Skin of body (tissue), 2 donors: ENCODE measurements around the gene ATXN1. TPM values are rescaled to one million over a fixed set of nuclear protein-coding genes. Genes with fewer than 3 reads are reported as not detected.
"Not testable (repeated sequence)": the region's sequence is repeated elsewhere in the genome, so short reads cannot be mapped to it uniquely, and the experiment has no call there.

Source experiments
- DNase-seq: peaks from one replicate; lab custom pipeline; 2025; lab: John Stamatoyannopoulos, UW
- total RNA-seq: library from RNA; depleted of rRNA; stranded (reverse); fragments of >200 nt; gene quantifications from one replicate; pipeline ENCODE4 v1.2.3, GENCODE V29; 2014

Gene ATXN1
- total RNA-seq, 1 donor from 2014 or later, result 52.6 TPM

DNA sequence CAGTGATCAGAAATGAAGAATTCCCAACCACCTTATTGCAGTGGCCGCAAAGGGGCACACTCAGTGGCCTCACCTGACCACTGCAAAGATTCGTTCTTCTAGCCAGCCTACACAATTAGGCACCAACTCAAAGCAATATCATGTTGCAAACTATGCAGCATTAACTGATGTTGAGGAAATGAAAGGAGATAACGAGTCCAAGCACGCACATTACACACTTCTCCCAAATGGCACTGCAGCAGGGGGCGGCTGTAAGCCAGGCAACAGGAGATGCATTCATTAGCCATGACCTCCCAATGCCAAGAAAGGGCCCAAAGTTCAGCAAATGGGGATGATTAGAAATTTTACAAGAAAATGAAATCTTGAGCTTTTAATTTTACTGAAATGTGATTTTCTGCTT lies 39.3 kb downstream of the ATXN1 start:
- no peak for DNase-seq

DNA sequence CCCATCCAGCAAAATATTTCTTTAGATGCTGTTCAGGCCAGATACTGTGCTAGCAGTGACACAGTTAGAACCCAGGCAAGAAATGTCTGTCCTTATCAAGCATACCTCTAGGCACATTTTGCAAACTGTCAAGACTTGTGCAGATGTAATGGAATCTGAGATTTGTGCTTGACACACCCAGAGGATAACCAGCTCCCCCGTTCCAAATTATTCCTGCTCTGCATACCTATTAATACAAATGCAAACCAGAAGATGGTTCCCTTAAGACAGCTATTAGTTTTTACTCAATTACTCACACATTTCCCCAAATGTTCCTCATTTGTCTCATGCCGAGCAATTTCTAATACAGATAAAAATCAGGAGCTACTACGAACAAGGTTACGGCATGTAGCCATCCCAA lies 40.4 kb downstream of the ATXN1 start:
- no peak for DNase-seq

DNA sequence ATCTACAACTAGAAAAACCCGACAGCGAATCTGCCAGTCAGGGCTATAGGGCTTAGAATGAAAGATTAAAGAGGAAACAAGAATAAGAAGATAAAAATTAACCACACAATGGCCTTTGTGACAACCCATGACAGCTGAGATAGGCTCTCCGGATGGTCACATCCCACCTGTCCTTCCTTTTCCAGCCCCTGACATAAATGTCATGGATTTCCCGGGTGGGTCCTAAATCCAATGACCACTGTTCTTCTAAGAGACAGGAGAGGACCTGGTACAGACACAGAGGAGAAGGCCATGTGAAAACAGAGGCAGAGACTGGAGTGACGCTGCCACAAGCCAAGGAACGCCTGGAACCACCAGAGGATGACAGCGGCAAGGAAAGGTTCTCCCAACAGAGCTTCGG lies 41.8 kb downstream of the ATXN1 start:
- no peak for DNase-seq

DNA sequence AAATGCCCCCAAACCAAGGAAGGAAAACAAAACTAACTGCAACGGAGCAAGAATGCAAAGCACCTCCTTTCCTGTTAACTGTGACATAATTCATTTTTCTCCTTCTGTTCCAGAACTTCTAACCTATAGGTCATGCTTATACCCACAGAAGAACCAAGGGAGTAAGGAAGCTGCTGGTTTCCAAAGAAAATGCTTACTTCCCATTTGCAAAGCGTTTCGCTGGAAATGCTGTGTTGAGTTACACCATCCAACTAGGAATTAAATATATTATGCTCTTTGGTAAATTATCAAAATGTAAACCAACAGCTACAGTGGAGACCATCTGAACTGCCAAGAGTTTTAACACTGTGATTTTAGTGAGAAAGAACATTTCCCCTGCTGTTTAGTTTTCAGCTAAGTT lies 42.9 kb downstream of the ATXN1 start:
- DNase-seq, result no peak

DNA sequence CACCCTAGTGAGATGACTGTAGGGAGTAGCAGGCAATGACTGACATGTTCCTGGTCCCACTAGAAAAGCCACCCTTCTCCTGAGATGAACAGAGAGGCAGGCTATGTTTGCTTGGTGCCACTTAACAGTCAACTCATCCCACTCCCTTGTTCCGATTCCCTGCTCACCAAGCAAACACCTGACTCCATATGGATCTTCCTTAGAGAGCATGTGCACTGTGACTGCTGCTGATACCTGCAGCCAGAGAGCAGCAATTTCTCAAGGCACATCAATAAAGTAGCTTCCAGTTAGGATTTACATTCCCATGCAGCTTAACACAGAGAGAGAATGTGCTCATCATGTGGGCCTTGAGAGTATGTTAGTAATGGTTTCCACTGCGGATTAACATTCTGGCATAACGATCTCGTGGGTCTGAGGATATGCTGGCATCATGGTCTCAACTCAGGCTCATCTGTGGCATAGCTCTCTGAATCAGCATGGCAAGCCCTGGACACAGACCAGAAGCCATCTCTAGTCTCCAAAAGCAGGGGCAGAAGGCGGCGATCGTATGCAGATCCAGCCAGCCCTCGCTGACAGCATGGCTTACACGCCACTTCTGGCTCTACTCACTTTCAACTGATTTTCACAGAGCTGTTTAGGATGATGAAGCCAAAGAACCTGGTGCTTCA lies 43.9 kb downstream of the ATXN1 start:
- DNase-seq, result no peak

DNA sequence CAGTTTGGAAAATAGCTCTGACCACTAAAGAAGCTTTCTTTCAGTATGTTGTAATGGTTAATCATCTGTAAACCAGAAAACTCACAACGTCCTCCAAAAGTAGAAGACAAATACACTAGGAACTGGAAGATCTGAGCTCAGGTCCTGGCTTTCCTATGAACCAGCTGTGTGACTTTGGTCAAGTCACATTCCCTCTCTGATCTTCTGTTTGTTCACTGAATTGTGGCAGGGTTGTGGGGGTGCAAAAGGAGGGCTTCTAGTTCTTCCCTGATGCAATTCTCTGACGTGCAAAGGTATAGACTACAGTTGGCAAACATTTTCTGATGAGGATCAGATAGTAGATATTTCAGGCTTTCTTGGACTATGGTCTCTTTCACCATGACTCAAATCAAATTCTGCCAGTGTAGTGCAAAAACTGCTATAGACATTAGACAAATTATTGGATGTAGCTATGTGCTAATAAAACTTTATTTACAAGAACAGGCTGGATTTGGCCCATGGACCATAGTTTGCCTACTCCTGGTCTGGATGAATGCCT lies 44.9 kb downstream of the ATXN1 start:
- no peak for DNase-seq

DNA sequence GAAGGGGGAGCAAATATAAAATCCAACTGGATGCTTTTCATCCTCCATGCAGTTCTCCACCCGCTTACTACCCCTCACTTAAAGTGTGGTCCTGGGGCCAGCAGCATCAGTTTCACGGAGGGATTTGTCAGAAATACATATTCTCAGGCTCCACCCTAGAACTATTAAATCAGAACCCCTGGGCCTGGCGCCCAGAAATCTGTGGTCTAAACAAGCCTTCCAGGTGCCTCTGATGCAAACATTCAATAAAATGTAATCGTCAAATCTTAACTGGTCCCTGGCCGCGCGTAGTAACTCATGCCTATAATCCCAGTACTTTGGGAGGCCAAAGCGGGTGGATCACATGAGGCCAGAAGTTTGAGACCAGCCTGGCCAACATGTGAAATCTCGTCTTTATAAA lies 47.7 kb downstream of the ATXN1 start:
- no peak for DNase-seq

DNA sequence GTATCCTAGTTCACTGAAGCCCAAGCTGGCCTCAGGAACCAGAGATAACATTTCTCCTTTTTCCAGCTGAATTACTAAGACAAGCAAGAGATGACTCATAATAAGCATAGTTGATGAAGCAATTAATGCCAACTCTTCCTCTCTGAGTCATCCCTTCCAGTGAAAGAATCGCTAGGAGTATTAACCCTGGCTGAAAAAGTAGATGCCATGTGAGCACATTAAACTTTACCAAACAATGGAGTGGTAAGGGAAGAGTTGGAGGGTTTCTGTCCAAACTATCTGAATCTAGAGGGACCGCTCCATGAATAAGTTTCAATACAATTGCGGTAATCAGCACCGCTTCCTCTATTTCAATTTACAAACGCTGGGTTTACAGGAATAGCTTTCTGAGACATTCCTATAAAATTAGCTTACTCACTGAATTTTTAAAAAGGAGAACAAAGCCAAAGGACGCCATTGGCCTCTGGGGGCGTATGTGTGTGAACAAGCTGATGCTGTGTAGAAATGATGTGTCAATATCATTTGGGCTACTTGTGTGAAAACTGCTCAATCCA lies 48.3 kb downstream of the ATXN1 start:
- DNase-seq, result no peak

DNA sequence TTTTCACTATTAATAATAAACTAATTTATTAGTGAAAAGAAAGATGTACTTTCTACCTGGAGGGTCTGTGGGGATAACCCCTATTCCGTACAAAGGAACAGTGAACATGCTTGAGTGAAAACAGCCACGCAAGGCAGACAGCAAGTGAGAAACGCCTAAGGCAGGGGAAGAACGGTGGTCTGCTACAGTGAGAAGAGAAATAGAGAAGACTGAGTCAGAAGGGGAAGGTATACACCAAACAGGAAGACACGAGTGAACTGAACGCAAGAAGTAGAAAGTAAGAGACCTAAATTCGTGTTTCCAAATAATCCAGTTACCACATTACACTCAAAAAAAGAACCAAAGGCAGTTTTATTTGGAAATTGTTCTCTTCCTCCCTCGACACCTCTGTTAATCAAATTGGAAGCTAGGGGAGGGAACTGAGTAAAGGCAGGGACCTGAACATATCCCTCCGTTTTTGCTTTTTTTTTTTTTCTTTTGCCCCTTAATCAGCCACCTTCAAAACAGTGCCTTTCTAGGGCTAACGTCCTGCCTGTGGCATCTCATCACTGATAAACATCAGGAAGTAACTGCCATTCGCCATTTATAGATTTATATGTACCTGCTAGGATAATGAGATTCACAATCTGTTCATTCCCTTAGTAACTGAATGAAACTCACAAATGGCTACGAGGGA lies 48.9 kb downstream of the ATXN1 start:
- no peak for DNase-seq

DNA sequence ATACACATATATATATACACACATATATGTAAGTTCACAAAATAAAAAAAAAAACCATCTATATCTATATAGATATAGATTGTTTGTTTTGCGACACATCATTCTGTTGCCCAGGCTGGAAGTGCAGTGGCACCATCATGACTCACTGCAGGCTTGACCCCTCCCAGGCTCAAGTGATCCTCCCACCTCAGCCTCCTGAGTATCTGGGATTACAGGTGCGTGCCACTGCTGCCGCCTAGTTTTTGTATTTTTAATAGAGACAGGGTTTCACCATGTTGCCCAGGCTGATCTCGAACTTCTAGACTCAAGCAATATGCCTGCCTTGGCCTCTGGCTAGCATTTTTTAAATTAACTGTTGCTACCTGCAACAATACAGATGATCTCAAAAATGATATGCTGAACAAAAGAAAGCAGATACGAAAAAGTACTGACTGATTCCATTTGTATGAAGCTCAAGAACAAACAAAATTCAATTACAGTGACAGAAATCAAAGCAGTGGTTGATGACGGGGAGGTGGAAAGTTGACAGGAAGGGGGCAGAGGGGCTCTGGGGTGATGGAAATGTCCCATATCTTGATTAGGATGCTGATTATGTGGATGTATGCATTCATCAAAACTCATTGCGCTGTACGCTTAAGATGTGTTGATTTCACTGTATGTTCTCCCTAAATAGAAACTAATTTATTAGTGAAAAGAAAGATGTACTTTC lies 49.6 kb downstream of the ATXN1 start:
- DNase-seq, result no peak

DNA sequence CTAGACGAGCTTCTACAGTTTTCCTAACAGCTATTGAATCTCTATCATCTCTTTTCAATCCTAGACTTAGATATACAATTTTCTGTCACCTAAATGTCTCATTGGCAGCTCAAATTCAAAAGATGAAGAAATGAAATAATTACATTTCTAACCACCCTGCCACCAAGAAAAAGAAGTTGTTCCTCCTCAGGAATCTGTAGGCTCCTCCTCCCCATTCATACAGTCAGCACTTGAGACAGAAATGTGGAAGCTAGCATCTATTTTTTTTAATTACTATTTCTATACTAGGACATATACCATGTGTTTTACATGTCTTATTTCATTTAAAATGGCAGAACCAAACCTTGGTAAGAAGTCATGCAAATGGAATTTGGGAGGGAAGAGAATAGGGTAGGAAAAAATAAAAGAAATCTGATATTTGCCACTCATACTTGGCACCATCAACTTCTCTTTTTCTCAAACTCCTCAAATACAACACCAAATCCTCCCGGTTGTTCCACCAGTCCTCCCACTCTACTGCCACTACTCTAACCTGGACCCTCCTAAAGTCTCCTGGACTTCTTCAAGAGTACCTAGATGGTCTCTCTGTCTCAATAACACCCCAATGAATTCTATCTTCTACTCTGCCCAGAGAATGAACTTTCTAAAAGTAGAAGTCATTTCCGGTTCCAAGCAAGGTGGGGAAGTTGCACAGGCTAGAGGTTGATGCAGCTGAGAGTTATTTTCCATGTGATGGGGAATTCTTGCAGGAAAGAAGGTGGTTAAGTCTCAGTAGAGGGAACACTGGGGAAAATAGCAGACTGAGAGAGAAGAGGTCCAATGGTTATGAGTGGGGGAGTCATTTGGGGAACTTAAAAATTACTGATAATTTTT lies 54.1 kb downstream of the ATXN1 start:
- no peak for DNase-seq

DNA sequence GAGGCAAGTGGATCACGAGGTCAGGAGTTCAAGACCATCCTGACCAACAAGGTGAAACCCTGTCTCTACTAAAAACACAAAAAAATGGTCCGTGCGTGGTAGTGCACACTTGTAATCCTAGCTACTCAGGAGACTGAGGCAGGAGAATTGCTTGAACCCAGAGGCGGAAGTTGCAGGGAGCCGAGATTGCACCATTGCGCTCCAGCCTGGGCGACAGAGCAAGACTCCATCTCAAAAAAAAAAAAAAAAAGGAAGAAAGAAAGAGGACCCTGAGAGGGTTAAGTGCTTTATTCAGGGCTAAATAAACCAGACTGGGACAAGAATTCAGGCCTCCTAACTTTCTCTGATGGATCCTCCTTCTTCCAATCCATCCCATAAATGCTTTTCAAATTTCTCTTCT lies 54.8 kb downstream of the ATXN1 start:
- not testable (repeated sequence) for DNase-seq

DNA sequence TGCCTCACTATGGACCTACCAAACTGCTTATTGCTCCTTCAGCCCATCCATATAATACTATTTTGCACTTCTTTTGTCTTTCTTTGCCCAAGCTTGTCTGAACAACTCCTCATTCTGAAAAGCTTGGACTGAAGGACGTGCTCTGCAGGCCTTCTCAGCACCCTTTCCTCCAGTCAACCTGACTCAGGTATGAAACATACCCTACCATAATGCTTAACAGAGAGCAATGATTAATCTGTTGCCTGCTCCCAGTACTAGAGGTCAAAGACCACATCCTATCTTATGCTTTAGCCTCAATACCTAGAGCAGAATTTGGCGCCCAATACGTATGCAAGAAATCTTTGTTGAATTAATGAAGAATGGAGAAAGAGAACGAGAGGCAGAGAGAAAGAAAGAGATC lies 55.2 kb downstream of the ATXN1 start:
- DNase-seq, result no peak

DNA sequence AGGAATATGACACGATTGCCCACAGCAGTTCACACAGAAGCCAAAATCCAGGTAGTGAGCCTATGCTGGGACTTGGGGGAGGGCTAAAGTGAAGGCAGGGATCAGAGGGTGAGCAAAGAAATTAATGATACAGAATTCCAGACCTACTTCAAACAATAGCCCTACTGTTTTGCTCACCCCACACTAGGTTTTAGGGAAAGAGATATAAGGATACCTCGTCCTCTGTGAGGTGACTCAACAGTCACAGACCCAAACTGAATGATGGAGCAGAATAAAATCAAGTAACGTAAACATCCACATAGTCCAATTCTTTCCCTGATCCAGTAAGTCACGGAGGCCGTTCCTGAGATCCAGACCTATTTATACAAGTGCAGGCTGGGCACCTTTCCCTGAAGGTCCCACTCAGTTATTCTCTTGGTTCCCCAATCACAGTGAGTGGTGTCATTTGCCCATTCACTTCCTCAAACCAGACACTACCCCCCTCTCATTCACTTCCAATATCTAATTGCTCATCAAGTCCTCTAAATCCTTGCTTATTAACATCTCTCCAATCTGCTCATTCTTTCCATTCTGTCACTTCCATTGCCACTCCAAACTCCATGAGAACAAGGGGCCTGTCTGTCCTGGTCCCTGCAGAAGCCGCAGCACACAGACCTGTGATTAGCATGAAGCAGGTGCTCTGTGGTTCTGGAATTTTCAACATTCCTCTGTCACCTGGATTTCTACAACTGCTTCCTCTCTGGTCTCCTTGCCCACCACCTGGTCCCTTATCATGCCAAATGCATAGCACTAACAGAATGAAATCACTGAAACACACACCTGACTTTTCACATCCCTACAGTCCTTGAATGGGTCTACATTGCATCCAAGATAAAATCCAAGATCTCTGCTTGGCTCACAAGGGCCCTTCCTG lies 55.9 kb downstream of the ATXN1 start:
- DNase-seq, result no peak

DNA sequence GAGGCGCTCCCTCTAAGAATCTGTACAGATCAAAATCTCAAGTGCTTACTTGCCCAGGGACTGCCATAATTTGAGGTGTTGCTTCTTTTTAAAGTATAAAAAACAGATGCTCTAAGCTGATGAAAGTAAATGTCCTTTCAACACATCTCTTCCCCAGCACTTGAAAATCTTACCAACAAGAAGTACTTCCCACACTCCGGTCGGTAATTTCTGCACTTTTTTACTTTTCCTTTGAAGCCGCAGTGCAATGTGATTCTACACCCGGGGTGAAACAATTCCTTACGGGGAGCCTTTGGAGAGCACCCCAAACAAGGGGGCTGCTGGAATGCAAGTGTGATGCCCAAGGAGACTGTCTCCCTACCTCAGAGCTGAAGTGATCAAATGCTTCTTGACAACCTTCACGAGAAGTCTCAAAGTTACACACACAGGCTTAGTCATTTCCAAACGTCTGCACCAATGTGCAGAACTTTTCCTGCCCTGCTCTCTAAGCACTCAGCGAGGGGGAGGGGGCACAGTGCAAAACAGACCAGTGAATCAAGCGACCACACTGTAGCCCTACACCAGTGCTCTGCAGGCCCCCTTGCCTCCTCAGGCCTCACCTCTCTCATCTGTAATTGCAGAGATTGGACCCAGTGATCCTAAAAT lies 56.7 kb downstream of the ATXN1 start:
- DNase-seq, result no peak

DNA sequence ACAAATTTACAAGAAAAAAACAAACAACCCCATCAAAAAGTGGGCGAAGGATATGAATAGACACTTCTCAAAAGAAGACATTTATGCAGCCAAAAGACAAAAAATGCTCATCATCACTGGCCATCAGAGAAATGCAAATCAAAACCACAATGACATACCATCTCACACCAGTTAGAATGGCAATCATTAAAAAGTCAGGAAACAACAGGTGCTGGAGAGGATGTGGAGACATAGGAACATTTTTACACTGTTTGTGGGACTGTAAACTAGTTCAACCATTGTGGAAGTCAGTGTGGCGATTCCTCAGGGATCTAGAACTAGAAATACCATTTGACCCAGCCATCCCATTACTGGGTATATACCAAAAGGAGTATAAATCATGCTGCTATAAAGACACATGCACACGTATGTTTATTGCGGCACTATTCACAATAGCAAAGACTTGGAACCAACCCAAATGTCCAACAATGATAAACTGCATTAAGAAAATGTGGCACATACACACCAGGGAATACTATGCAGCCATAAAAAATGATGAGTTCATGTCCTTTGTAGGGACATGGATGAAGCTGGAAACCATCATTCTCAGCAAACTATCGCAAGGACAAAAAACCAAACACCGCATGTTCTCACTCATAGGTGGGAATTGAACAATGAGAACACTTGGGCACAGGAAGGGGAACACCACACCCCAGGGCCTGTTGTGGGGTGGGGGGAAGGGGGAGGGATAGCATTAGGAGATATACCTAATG lies 58.5 kb downstream of the ATXN1 start:
- DNase-seq, result not testable (repeated sequence)

DNA sequence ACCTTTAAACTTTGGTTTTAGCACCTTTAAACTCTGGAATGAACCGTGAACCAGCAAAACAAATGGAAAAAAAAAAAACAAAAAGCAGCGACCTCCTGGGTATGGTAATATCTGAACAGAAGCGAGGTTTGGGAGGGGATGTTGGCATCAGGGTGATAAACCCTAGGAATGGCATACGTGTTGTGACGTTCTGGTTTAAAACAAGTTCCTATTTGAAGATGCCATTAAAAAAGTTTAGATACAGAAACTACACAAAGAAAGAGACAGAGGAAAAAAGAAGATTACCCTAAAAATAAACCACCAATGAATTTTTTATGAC lies 60.4 kb downstream of the ATXN1 start:
- no peak for DNase-seq

DNA sequence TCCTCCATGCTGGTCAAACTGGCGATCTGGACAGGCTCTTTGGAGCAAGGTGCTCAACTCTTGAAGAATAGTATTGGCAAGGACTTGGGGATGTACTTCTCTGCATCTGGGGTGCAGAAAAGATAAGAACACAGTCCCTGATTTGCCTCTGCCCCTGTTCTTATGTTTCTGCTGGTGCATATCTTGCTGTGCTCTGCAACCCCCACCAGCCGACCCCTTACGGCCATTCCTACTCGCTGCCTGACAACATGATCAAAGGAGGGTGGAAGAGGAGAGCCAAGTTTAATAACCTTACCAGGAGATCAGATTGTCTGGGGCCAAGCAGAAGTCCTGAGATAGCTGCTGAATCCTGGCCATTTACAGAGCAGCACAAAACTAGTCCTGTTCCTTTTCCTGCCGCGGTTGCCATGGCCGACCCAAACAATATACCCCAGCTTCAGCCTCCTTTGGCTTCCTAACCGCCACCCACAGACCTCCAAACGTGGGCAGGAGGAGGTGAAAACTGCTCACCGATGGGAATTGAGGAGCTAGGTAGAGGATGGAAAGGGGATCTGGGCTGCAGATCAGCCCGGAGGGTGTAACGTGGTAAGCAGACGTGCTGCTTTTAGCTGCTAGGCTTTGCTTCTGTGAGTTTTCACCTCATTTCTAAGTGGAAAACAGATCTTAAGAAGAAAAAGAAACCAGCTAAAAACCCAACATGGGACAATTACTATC lies 60.9 kb downstream of the ATXN1 start:
- DNase-seq, result no peak
